DND-41 (cell line): ENCODE data around the gene SPTLC3.

Experiments used
- ATAC-seq: fragments of 200-7000 bp; cut with Tn5 transposase; 3 replicates; pipeline ENCODE4 v1.9.1; 2021; ENCODE audit warnings: low read depth; ENCODE audit not compliant: insufficient read depth
- DNase-seq: peaks from one replicate; pipeline ENCODE4 v3.0.0-alpha.2; 2020
- H2AFZ ChIP-seq: 2 replicates; pipeline ENCODE4 v1.6.0; 2012; ENCODE audit warnings: low read depth, low read length
- H3K27ac ChIP-seq: 2 replicates; pipeline ENCODE4 v1.5.1; 2012; ENCODE audit warnings: low read length, inconsistent platforms
- H3K27me3 ChIP-seq: fragments of 200-600 bp; sonication (generic); 2 replicates; pipeline ENCODE4 v1.6.0; 2012; ENCODE audit warnings: low read length, mild to moderate bottlenecking, inconsistent platforms; ENCODE audit not compliant: insufficient read depth, poor library complexity
- H3K36me3 ChIP-seq: 2 replicates; pipeline ENCODE4 v1.5.1; 2012; ENCODE audit warnings: low read length, inconsistent platforms; ENCODE audit not compliant: insufficient read depth
- H3K4me1 ChIP-seq: 2 replicates; pipeline ENCODE4 v1.5.1; 2012; ENCODE audit warnings: mild to moderate bottlenecking, low read length; ENCODE audit not compliant: insufficient read depth
- H3K4me2 ChIP-seq: 2 replicates; pipeline ENCODE4 v1.6.0; 2012; ENCODE audit warnings: mild to moderate bottlenecking, moderate library complexity, low read length, inconsistent platforms; ENCODE audit not compliant: insufficient read depth
- H3K4me3 ChIP-seq, 2 experiments: fragments of 200-600 bp in 1 of 2; shearing (Covaris generic) in 1 of 2; 2 replicates each; pipeline ENCODE4 v1.5.1; 2012 to 2016; ENCODE audit warnings: inconsistent platforms in 2 of 2, low read length in 2 of 2, mild to moderate bottlenecking in 2 of 2, low read depth in 1 of 2, moderate library complexity in 1 of 2
- H3K79me2 ChIP-seq: 2 replicates; pipeline ENCODE4 v1.6.0; 2012; ENCODE audit warnings: low read length, inconsistent platforms; ENCODE audit not compliant: insufficient read depth
- H3K9ac ChIP-seq: 2 replicates; pipeline ENCODE4 v1.6.0; 2012; ENCODE audit warnings: low read depth, mild to moderate bottlenecking, inconsistent platforms, low read length, moderate library complexity
- H3K9me3 ChIP-seq: 2 replicates; pipeline ENCODE4 v1.5.1; 2012; ENCODE audit warnings: low read length, moderate library complexity, mild to moderate bottlenecking, inconsistent platforms; ENCODE audit not compliant: insufficient read depth, severe bottlenecking
- H4K20me1 ChIP-seq: 2 replicates; pipeline ENCODE4 v1.6.0; 2012; ENCODE audit warnings: low read length; ENCODE audit not compliant: insufficient read depth
- EZH2 ChIP-seq: IDR thresholded peaks from 3 replicates; pipeline ENCODE4 v1.6.1; 2012; ENCODE audit warnings: borderline replicate concordance, low read depth, mild to moderate bottlenecking, moderate library complexity, low read length, inconsistent platforms; ENCODE audit not compliant: severe bottlenecking
- TF ChIP-seq, protein P1 (sequence below): IDR thresholded peaks from 2 replicates; pipeline ENCODE4 v1.5.1; 2012; ENCODE audit warnings: borderline replicate concordance, low read length, moderate library complexity, mild to moderate bottlenecking; ENCODE audit not compliant: poor library complexity, severe bottlenecking; ENCODE audit errors: extremely low read depth

The SPTLC3 gene

DNA sequence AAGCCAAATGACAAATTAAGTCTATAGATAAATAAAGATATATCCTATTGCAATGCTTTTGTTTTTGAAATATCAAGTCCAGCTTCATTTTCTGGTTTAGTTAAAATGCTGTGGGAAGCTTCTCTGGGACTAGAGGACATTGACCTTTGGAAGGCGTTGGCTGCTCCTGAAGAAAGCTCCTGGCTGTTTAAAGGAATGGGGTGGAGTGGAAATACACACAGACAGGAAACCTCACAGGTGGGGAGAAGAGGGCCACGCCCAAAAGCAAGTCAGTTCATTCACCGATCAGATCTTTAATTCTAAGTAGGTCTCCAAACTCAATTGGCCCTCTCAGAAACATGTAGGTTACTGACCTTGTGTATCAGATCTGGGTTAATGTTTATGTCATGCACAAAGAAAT, 59.6 kb downstream of the SPTLC3 start:
- Histone ChIP-seq H3K79me2 (no peaks in the 10 kb centered on the region), H3K36me3 (no peaks in the 10 kb centered on the region), H2AFZ (no peak overlapping the region), H3K27me3 (peaks cover 3% of the 10 kb centered on the region), H3K4me1 (no peaks in the 10 kb centered on the region), H3K27ac (no peak overlapping the region), H3K9me3 (peaks cover 2% of the 10 kb centered on the region), H3K4me3 (no peak overlapping the region), H3K9ac (no peak overlapping the region), H4K20me1 (no peaks in the 10 kb centered on the region), H3K4me2 (no peak overlapping the region)
- no peak for TF ChIP-seq EZH2
- TF ChIP-seq, protein P1, sequence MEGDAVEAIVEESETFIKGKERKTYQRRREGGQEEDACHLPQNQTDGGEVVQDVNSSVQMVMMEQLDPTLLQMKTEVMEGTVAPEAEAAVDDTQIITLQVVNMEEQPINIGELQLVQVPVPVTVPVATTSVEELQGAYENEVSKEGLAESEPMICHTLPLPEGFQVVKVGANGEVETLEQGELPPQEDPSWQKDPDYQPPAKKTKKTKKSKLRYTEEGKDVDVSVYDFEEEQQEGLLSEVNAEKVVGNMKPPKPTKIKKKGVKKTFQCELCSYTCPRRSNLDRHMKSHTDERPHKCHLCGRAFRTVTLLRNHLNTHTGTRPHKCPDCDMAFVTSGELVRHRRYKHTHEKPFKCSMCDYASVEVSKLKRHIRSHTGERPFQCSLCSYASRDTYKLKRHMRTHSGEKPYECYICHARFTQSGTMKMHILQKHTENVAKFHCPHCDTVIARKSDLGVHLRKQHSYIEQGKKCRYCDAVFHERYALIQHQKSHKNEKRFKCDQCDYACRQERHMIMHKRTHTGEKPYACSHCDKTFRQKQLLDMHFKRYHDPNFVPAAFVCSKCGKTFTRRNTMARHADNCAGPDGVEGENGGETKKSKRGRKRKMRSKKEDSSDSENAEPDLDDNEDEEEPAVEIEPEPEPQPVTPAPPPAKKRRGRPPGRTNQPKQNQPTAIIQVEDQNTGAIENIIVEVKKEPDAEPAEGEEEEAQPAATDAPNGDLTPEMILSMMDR, result no peak
- ATAC-seq (no peak), DNase-seq (no peak)

DNA sequence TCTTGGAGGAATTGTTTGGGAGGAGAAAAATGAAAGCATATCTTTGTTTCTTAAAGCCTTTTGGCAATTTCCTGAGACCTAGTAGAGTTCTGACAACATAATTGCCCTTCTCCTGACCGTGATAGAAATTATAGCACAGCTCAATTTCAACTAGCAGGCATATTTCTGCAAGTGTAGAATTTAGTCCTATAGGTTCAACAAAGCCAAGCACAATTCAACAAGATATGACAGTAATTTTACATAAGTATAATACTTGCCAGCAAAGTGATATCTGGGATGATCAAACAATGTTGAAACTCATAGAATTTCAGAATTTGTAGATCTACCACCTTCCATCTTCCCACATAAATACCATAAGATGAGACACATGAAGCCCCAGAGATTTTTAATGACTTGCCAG, 73.1 kb downstream of the SPTLC3 start:
- H3K36me3 ChIP-seq, result no peaks in the 10 kb centered on the region
- no peaks in the 10 kb centered on the region for H4K20me1 ChIP-seq
- no peak for DNase-seq
- H3K4me2 ChIP-seq, result no peak overlapping the region
- TF ChIP-seq, protein P1, result no peak
- TF ChIP-seq EZH2, result no peak
- H3K79me2 ChIP-seq, result no peaks in the 10 kb centered on the region
- H3K9ac ChIP-seq, result no peak overlapping the region
- H3K27me3 ChIP-seq, result peaks cover 5% of the 10 kb centered on the region
- H3K27ac ChIP-seq, result no peak overlapping the region
- no peak for ATAC-seq
- H3K4me1 ChIP-seq, result no peaks in the 10 kb centered on the region
- no peak overlapping the region for H2AFZ ChIP-seq
- H3K9me3 ChIP-seq, result no peaks in the 10 kb centered on the region
- no peak overlapping the region for H3K4me3 ChIP-seq

DNA sequence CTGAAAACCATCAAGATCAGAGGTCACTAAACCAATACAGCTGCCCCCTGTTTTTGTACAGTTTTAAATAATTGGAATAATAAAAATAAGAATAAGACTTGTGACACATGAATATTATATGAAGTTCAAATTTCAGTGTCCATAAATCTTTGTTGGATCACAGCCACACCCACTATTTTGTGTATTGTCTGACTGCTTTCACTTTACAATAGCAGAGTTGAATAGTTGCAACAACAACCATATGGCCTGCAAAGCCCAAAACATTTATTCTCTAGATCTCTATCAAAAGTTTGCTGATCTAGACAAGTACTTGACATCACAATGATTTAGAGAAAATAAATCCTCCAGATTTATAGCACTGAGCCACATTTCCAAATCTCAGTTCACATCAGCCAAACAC, 73.6 kb downstream of the SPTLC3 start:
- H3K36me3 ChIP-seq, result no peaks in the 10 kb centered on the region
- H3K27ac ChIP-seq, result no peak overlapping the region
- H3K4me2 ChIP-seq, result no peak overlapping the region
- H3K4me1 ChIP-seq, result no peaks in the 10 kb centered on the region
- no peaks in the 10 kb centered on the region for H3K79me2 ChIP-seq
- H3K9me3 ChIP-seq, result no peaks in the 10 kb centered on the region
- H3K4me3 ChIP-seq, result no peak overlapping the region
- no peaks in the 10 kb centered on the region for H4K20me1 ChIP-seq
- DNase-seq, result no peak
- TF ChIP-seq EZH2, result no peak
- TF ChIP-seq, protein P1, result no peak
- H3K27me3 ChIP-seq, result peaks cover 5% of the 10 kb centered on the region
- ATAC-seq, result no peak
- H2AFZ ChIP-seq, result no peak overlapping the region
- no peak overlapping the region for H3K9ac ChIP-seq

DNA sequence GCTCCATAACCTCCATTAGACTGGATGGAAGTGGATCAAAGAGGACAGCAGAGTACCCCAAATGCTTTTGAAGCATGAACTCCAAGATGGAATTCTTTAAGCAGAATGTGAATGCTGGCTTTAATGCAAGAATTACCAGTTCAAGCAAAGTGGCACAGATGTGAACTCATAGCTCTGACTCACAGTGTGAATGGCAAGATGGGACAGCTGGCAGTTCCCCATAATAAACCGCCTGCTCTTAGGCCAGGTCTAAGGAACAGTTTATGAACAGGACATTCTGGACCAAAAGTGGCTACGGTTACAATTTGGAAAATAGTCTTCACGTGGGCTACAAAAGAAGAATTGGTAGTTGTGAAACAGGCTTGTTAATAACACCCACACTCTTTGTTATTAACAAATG, 76.5 kb downstream of the SPTLC3 start:
- Histone ChIP-seq H3K9me3 (no peaks in the 10 kb centered on the region), H3K4me1 (no peaks in the 10 kb centered on the region), H2AFZ (no peak overlapping the region), H3K27ac (no peak overlapping the region), H3K9ac (no peak overlapping the region), H3K4me2 (no peak overlapping the region), H3K79me2 (no peaks in the 10 kb centered on the region), H3K36me3 (no peaks in the 10 kb centered on the region), H4K20me1 (no peaks in the 10 kb centered on the region), H3K27me3 (no peaks in the 10 kb centered on the region), H3K4me3 (no peak overlapping the region)
- no peak for TF ChIP-seq EZH2
- ATAC-seq (no peak), DNase-seq (no peak)
